Activated CD8-positive, alpha-beta T cell treated with anti-CD3 and anti-CD28 coated beads for 36 hours (primary cell): Measurements from ENCODE around the gene DUS1L. TPM values are rescaled to one million over a fixed set of nuclear protein-coding genes. Genes with fewer than 3 reads are reported as not detected.

Experiments used
- ATAC-seq: fragments of 200-7000 bp; cut with Tn5 transposase; one replicate; pipeline ENCODE4 v1.10.0; 2021; ENCODE audit warnings: mild to moderate bottlenecking, moderate library complexity
- CTCF ChIA-PET: fragments of 350-600 bp; sonication (Branson Sonifier 250); formaldehyde crosslinking; loops from one replicate; lab custom pipeline; 2021; ENCODE audit warnings: antibody characterized with exemption; lab: Charles Lee
- POLR2A ChIA-PET: fragments of 350-600 bp; sonication (Branson Sonifier 250); formaldehyde crosslinking; loops from one replicate; lab custom pipeline; 2021; ENCODE audit warnings: antibody characterized with exemption; lab: Charles Lee
- DNase-seq: peaks from one replicate; pipeline ENCODE4 v3.0.0-alpha.2; 2020
- H3K27ac Mint-ChIP-seq: one replicate; pipeline ENCODE4 v1.8.0; 2021; ENCODE audit warnings: mild to moderate bottlenecking, mixed read lengths
- H3K27me3 Mint-ChIP-seq: one replicate; pipeline ENCODE4 v1.8.0; 2021; ENCODE audit warnings: mixed read lengths
- H3K36me3 Mint-ChIP-seq: one replicate; pipeline ENCODE4 v1.8.0; 2021; ENCODE audit warnings: low read depth, mixed read lengths
- H3K4me1 Mint-ChIP-seq: one replicate; pipeline ENCODE4 v1.8.0; 2021; ENCODE audit warnings: low read depth, mixed read lengths
- H3K4me3 Mint-ChIP-seq: one replicate; pipeline ENCODE4 v1.8.0; 2021; ENCODE audit warnings: mild to moderate bottlenecking, moderate library complexity, mixed read lengths
- H3K9me3 Mint-ChIP-seq: one replicate; pipeline ENCODE4 v1.8.0; 2021; ENCODE audit warnings: mixed read lengths
- intact Hi-C: fragments of 100-400 bp; cut with micrococcal nuclease; formaldehyde crosslinking; loops from one replicate; pipeline ENCODE4 v1.10.0; 2022
- total RNA-seq, 2 experiments: library from RNA; stranded (reverse); gene quantifications; one replicate each; pipeline ENCODE4 v1.2.3, GENCODE V29; 2021
- TF ChIP-seq, protein P1 (sequence below): fragments of 200-600 bp; IDR thresholded peaks from one replicate; pipeline ENCODE4 v1.8.0; 2022; ENCODE audit warnings: antibody characterized with exemption, mild to moderate bottlenecking

DUS1L gene
- total RNA-seq, 2 experiments from 2014 or later = 139 to 140 TPM

DNA sequence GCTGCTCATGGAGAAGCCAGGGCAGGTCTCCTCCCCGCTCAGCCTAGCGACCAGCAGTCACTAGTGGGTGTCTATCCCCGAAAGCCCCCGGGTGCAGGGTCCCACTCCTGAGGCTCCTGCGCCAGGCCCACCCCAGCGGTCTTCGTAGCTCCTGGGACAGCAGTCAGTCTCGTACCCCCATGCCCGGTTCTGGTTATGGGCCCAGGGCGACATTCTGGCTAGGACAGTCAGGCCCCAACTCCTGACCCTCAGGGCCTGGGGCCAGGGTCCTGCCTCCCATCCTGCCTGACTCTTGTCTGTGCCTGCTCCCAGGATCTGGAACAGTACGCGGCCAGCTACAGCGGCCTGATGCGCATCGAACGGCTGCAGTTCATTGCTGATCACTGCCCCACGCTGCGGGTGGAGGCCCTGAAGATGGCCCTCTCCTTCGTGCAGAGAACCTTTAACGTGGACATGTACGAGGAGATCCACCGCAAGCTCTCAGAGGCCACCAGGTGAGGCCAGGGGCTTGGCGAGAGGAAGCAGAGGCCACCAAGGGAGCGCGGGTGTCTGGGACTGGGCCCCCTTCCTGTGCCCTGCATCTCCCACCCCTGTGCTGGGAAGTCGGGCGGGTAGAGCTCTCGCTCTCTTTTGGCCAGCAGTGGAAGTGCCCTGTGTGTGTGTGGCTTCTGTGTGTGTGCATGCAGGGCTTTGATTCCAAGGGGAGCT lies 11.9 kb downstream of the DUS1L start:
- ATAC-seq = no peak
- ChIA-PET CTCF (no interaction called here), POLR2A (interaction anchor here (0.7 to 9.3 kb wide), 4 partner anchors 10 to 38 kb away, joined by 4 to 98 read pairs (median 4); partner anchors contain the start of gene DUS1L)
- peaks cover 19% of the 10 kb centered on the region for H3K4me1 Mint-ChIP-seq
- peak overlapping the region; percentile 25 for H3K27ac Mint-ChIP-seq
- TF ChIP-seq, protein P1, sequence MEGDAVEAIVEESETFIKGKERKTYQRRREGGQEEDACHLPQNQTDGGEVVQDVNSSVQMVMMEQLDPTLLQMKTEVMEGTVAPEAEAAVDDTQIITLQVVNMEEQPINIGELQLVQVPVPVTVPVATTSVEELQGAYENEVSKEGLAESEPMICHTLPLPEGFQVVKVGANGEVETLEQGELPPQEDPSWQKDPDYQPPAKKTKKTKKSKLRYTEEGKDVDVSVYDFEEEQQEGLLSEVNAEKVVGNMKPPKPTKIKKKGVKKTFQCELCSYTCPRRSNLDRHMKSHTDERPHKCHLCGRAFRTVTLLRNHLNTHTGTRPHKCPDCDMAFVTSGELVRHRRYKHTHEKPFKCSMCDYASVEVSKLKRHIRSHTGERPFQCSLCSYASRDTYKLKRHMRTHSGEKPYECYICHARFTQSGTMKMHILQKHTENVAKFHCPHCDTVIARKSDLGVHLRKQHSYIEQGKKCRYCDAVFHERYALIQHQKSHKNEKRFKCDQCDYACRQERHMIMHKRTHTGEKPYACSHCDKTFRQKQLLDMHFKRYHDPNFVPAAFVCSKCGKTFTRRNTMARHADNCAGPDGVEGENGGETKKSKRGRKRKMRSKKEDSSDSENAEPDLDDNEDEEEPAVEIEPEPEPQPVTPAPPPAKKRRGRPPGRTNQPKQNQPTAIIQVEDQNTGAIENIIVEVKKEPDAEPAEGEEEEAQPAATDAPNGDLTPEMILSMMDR = no peak
- intact Hi-C loops = no loop called here
- no peaks in the 10 kb centered on the region for H3K27me3 Mint-ChIP-seq
- no peaks in the 10 kb centered on the region for H3K9me3 Mint-ChIP-seq
- DNase-seq = no peak
- H3K4me3 Mint-ChIP-seq = peak overlapping the region; percentile 82
- peaks cover 2% of the 10 kb centered on the region for H3K36me3 Mint-ChIP-seq

DNA sequence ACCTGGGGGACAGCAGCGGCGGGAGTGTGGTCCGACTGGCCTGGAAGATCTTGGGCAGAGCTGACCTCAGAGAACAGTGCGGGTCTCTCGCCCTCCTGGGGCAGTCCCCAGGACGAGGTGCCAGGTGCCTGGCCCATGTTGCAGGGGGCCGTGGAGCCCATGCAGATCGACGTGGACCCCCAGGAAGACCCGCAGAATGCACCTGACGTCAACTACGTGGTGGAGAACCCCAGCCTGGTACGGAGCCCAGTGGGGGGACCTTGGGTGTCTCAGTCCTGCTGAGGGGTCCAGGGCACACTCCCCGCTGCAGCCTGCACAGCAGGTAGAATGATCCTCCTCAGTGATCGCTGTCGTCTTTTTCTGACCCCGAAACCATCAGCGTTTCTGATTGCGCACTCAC lies 12.5 kb downstream of the DUS1L start:
- CTCF ChIA-PET = no interaction called here
- TF ChIP-seq, protein P1 = no peak
- Mint-ChIP-seq H3K27me3 (no peaks in the 10 kb centered on the region), H3K9me3 (no peaks in the 10 kb centered on the region), H3K4me1 (peaks cover 19% of the 10 kb centered on the region), H3K36me3 (peaks cover 2% of the 10 kb centered on the region), H3K4me3 (peak overlapping the region; percentile 82), H3K27ac (peak overlapping the region; percentile 25)
- ATAC-seq (no peak), DNase-seq (no peak)
- intact Hi-C loops = no loop called here
- POLR2A ChIA-PET = interaction anchor here (1.3 to 9.3 kb wide), 4 partner anchors 11 to 39 kb away, joined by 4 to 98 read pairs (median 4); partner anchors contain the start of gene DUS1L

DNA sequence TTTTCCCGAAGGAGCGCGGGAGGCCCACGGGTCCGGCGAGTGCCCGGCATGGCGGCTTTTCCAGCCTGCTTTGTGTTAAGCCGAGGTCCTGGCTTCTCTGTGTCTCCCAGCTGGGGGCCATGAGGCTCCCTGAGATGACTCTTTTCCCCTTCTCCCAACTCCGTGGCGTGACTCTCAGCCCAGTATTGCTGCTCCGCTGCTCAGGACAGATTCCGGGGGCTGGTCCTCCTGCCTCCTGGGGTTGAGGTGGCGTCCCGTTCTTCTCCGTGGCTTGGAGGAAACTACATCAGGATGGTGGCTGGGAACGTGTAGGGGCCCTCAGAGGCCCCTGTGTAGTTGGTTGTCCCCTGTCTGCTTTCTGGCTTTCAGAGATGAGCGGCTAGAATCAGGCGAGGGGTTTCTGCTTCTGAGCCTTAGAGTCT lies 13.0 kb downstream of the DUS1L start:
- TF ChIP-seq, protein P1 = no peak
- peak overlapping the region; percentile 15 for H3K27ac Mint-ChIP-seq
- H3K4me1 Mint-ChIP-seq = peaks cover 19% of the 10 kb centered on the region
- no peaks in the 10 kb centered on the region for H3K9me3 Mint-ChIP-seq
- H3K27me3 Mint-ChIP-seq = no peaks in the 10 kb centered on the region
- peak overlapping the region; percentile 82 for H3K4me3 Mint-ChIP-seq
- DNase-seq = no peak
- no peak for ATAC-seq
- ChIA-PET POLR2A (interaction anchor here (1.3 to 9.3 kb wide), 4 partner anchors 11 to 39 kb away, joined by 4 to 98 read pairs (median 4); partner anchors contain the start of gene DUS1L), CTCF (interaction anchor here (1.0 to 1.2 kb wide), 3 partner anchors 22 to 102 kb away, joined by 3 read pairs; no protein-coding TSS in a partner anchor)
- peaks cover 2% of the 10 kb centered on the region for H3K36me3 Mint-ChIP-seq
- intact Hi-C loops = no loop called here

DNA sequence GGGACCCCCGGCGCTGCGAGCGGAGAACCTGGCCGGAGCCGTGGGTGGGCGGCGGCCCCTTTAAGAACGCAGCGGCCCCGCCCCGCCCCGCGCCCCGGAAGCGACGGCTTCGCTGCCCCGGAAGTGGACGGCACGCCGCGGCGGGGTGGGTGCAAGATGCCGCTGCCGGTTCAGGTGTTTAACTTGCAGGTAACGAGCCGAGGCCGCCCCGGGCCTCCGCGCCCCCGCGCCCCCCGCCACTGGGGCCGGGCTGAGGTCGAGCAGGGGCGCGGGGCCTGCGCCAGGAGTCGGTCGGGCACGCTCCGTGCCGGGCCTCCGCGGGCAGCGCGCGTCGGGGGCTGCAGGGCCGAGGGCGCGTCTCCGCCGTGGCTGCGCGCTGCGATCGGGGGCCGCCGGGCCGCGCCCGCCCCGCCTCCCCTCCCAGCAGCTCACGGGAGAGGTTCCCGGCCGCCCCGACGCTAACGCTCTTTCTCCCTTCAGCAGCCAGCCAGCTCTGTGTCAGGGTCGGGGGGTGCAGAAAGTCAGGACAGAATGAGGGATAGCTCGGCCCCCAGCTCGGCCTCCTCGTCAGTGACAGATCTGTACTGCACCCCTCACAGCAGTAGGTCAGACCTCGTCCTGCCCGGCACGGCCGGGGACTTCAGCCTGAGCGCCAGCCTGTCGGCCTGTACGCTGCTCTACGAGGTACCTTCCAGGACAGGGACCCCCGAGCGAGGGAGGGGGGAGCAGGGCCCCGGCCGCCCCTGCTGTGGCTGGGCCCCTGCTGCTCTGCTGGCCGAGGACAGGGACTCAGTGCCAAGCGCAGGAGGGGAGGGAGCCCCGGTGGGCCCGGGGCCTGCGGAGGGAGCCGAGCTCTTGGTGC lies 13.6 kb downstream of the DUS1L start, which contains the start of the genes GPS1 and RFNG:
Gene GPS1 (plus strand): TSS at position 123 of the 862 bp plus-strand sequence. CDS start 34 bp downstream, at position 157.
Gene RFNG (minus strand): TSS at position 36 of the 862 bp plus-strand sequence. CDS start 45 bp downstream, outside the sequence.
- H3K4me3 Mint-ChIP-seq = peak within 1 kb of the TSS; percentile 82
- DNase-seq (peak; percentile 89), ATAC-seq (peak; percentile 92)
- peaks cover 2% of the 10 kb centered on the region for H3K36me3 Mint-ChIP-seq
- H3K9me3 Mint-ChIP-seq = no peaks in the 10 kb centered on the region
- H3K27ac Mint-ChIP-seq = peak within 1 kb of the TSS; percentile 75
- H3K27me3 Mint-ChIP-seq = no peaks in the 10 kb centered on the region
- H3K4me1 Mint-ChIP-seq = peaks cover 21% of the 10 kb centered on the region
- TF ChIP-seq, protein P1 = no peak
- CTCF ChIA-PET = interaction anchor here (1.0 to 2.0 kb wide), 4 partner anchors 22 to 102 kb away, joined by 3 to 11 read pairs (median 3); no protein-coding TSS in a partner anchor
- intact Hi-C loops = no loop called here
- POLR2A ChIA-PET = interaction anchor here (1.3 to 9.3 kb wide), 3 partner anchors 12 to 40 kb away, joined by 4 to 98 read pairs (median 4); partner anchors contain the start of gene DUS1L
